HG03571 (cell line): Measurements from ENCODE around the gene PITRM1.
"Not testable (repeated sequence)": the region's sequence is repeated elsewhere in the genome, so short reads cannot be mapped to it uniquely, and the experiment has no call there.

Source experiments
- ATAC-seq: cut with Tn5 transposase; IDR thresholded peaks from one replicate; pipeline ENCODE4 v1.9.1; 2021; ENCODE audit not compliant: unreplicated experiment

Gene PITRM1

DNA sequence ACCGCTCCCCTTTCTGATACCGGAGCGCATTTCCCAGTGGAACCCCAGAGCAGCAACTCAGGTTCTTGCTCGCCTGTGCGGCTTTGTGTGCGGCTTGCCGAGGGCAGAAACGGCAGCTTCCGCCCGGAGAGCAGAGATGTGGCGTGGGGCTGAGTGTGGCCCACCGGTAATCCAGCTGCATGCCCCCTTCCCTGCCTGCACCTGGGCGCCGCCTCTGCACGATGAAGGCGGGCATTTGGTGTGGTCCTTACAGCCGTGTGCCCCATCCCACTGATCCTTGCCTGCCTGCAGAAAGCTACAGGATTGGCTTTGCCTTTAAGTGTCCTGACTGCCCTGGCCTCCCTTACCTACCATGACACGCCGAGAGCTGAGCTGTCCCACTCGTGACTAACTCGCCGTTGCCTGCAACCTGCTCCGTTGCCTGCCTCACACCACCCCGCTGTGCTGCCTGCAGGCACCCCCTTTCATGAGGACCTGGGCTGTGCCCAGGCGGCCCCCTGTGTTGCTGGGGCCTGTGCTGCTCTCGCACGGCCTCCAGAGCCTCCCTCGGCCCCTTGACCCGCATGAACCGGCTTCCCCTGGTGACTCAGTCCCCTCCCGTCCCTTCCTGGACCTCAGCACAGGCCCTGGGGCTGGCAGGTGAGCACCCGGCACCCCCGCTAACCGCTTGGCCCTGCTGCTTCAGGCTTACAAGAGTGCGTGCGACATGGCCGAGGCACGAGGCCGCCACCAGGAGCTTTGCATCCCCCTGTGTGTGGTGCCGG is 48.0 kb downstream of the PITRM1 start:
- ATAC-seq, result no peak

DNA sequence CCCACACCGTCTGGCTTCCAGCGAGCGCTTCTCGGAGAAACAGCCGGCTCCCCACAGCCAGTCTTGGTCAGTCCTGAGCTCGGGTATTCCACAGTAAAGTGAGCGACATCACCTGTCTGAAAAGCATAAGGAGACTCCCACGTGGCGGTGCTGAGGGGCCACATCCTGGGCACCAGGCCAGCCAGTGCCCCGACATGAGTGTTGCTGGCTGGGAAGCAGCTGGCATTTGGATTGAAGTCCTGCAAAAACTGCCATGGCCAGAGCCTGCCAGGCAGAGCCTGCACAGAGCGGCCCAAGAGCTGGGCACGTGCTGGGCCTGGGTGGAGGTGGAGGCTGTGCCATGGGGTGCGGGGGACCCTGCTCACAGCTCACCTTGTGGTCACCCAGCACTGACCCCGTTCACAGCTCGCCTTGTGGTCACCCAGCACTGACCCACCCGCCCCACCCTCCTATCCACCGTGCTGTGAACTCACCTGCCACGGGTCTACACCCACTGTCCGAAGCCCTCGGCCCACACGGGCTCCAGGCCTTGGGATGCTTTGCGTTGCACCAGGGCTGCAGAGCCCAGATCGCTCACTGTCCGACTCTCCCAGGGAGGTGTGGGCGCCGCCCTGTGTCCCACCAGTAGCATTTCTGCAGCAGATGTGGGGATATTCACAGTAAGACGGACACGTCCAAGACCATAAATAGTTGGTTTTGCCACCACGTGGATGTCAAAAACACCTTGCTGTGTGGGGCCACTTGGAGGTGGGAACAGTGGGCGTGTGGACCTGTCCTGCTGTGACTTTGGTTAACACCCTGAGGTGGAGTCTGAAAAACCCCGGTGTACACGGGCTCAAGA is 48.8 kb downstream of the PITRM1 start:
- no peak for ATAC-seq

DNA sequence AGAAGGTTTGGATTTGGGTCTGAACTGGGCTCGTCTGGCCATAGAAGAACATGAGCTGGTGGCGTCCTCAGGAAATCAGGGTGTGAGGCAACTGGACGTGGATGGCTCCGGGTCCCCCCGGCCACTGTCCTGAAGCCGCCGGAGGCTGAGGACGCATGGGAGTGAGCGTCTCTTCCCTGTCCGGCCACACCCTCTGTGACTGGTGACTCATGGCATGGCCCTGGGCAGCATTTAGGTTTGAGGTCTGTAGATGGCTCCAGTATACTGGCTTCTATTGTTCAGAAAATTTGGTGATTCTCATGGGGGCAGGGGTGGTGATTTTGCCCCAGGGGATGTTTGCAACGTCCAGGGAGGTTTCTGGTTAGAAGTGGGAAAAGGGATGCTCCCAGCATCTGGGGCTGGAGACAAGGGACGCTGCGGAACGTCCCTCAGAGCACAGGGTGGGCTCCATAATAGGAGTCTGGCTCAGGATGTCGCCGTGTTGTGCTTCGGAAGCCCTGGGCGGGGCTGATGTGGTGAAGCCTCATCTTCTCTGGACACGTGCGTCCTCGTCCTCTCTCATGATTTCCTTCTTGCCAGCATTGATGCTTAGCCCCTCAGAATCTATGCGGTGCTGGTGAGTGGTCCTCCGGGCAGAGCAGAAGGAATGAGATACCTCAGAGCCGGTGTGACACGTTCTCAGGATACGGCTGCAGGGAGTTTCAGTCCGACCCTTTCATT is 49.9 kb downstream of the PITRM1 start:
- ATAC-seq, result no peak

DNA sequence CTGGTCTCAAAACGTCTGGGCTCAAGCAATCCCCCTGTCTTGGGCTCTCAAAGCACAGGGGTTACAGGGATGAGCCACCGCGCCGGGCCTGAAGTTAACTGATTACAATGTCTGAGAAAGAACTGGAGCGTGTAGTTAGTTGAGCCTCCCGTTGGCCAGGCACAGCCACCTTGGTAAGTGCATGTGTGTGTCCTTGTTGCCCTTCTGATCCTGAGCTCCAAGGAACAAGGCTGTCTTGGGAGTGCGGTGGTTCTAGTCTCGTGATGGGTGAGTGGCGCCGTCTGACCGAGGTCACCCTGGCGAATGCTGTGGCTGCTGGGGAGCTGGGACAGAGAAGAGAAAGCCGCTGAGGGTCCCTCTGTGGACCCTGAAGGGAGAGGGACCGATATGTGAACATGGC is 50.5 kb downstream of the PITRM1 start:
- no peak for ATAC-seq

DNA sequence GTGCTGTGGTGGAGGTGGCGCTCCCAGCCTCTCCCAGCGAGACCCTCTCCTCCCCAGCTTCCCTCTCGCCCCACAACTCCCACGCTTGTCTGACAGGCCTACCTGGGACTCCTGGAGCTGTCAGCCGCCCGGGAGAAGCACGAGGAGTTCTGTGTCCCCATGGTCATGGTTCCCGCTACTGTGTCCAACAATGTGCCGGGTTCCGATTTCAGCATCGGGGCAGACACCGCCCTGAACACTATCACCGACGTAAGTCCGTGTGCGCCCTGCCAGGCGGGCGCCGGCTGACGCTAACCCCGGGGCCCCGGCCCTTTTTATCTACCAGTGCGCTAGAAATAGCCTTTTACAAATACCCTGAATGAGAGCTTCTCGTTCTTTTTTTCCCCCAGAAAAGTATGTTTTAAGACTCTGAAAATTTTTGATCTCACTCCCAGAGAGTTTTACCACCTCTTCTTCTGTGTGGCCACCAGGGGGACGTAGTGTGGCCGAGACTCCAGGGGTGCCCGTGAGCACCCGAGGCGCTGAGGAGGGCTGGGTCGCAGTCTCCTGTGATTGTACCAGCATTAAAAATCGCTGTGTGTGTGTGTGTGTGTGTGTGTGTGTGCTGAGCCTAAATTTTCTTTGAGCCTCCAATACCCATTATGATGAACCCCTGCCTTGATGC is 52.7 kb downstream of the PITRM1 start:
- ATAC-seq, result no peak

DNA sequence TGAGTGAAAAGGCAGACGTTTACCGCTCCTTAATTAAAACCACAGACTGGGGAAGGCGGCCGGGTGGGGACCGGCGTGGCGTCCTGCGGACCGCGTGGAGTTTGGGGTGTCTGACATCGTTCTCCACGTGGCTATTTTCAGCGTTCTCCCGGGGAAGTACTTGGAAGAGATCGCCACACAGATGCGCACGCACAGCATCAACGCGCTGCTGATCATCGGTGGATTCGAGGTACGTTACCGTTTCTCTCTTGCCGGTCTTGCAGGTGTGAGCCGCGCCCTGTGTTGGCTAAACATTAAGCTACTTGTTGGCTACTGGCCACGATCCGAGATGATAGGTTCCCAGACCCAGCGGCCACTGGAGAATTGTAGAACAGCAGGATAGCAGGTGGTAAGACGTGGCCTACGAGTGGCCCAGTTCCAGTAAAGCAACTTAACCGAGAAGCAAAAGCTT is 53.9 kb downstream of the PITRM1 start:
- ATAC-seq, result no peak

DNA sequence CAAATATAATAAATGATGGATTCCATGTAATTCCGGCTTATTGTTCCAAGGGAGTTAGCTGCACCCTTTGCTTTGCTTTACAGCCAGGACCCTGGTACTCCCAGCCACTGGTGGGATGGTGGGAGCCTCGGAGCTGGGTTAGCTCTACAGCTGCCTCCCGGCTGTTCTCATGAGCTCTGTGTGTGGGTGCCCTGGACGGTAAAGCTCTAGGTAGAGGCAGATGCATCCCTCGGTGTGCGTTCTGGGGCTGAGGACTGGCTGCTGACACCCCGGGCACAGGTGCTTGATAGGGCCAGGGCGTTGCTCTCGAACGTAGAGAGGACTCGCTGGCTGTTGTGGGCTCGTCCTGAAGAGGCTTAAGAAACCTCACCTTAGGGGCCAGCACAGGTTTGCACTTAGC is 55.1 kb downstream of the PITRM1 start:
- ATAC-seq, result no peak

DNA sequence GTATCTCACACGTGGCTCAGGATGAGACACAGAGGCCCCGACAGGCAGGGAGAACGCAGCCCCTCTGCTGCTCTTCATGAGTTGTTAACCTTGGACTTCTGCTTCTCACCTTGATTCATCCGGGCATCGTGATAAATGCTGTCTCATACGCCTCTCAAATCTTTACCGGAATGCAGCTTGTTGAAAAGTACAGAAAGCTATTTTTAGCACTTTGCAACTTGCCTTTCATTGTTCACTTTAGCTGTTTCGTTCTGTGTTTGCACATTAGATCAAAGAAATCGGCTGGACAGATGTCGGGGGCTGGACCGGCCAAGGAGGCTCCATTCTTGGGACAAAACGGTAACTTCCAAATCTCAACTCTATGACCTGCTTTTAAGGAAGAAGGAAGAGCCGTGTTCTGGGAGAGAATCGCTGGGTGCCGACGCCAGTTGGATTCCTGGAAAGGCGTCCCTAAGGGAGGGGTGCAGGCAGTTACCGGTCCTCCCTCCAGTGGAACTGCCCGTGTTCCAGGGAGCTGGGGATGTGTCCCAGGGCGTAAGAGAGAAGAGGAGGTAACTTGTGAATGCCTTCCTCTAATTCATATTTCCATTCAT is 56.0 kb downstream of the PITRM1 start:
- no peak for ATAC-seq

DNA sequence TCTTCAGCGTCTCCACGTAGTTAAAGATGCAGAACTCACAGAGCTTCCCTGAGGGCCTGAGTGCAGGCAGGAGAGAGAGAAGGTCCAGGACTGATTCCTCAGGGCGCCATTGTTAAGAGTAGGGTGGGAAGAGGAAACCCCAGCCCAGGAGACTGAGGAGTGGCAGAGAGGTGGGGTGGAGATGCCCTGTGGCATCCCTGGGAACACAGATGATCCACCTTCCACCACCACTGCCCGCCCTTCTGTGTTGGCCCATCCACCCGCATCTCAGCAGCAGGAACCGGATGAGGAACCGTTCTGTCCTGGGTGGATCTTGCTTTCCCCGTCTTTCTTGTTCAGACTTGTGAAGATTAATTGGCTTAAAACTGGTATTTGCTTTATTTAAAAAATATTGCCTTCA is 56.9 kb downstream of the PITRM1 start:
- no peak for ATAC-seq

DNA sequence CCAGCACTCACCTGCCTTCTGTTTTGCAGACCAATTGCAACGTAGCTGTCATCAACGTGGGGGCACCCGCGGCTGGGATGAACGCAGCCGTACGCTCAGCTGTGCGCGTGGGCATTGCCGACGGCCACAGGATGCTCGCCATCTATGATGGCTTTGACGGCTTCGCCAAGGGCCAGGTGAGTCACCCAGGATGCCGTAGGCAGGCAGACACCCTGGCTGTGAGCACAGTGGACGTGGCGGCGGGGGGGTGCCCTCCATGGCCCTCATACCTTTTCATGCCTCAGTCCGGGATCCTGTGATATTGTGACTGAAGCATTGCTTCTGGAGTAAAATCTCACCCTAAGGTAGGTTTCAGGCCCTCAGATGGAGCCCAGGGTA is 59.2 kb downstream of the PITRM1 start:
- no peak for ATAC-seq

DNA sequence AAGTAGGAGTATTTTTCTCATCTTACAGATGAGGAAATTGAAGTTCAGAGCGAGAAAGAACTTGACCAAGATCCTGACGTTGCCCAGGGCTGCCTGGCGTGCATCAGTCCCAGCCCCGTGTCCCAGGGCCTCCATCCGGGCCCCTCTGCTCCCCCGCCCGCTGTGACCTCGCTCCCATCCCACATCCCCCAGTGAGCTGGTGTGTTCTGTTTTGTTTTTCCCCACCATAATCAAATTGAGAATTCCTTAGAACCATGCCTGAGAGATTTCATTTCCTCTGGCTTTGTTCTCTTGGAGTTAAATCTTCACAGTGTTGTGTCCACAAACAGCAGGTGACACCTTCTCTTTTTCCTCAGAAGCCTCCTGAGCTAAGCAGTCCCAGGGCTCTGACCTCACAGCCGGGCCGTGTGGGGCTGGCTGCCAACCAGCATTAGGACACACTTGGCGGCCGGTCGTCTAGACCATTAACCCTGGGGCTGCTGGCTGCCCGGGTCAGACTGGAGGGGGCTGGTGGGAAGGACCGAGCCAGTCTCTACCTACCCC is 60.9 kb downstream of the PITRM1 start:
- ATAC-seq, result no peak

DNA sequence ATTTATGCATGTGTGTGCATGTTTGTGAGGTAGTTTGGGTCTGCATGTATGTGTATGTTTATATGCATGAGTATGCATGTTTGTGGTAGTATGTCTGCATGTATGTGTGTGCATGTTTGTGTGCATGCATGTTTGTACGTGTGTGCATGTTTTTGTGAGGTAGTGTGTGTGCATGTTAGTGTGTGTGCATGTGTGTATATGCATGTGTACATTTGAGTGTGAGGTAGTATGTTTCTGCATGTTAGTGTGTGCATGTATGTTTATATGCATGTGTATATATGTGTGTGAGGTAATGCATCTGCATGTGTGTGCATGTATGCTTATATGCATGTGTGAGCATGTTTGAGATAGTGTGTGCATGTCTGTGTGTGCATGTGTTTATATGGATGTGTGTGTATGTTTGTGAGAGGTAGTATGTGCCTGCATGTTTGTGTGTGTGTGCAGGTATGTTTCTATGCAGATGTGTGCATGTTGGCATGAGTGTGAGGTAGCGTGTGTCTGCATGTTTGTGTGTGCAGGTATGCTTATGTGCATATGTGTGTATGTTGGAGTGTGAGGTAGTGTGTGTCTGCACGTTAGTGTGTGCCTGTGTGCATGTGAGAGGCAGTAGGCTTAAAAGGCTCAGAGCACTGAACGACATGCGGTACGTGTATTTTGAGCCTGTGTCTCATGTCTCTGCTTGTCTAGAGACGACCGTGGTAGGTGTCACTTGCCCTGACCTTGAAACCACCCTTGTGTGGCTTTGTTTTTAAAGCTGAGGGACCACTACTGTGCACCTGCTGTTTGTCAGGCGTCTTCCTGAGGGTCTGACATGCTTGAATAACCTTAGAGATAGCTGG is 61.6 kb downstream of the PITRM1 start:
- ATAC-seq, result no peak

DNA sequence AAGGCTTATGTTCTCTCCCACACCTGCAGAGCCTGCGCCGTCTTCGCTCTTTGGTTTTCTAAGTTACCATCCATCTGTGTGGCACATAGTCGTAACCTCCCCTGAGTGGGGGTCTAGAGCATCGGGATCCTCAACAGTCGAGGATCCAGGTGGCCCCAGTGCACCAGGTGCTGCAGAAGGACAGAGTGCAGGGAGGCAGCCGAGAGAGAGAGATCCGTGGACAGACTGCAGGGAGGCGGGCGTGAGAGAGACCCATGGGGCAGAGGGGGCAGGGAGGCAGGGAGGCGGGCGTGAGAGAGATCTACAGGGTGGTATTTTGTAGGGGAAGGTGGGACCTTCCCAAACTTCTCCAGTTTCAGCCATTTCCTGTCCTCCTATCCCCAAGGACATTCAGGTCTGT is 62.9 kb downstream of the PITRM1 start:
- ATAC-seq, result no peak

DNA sequence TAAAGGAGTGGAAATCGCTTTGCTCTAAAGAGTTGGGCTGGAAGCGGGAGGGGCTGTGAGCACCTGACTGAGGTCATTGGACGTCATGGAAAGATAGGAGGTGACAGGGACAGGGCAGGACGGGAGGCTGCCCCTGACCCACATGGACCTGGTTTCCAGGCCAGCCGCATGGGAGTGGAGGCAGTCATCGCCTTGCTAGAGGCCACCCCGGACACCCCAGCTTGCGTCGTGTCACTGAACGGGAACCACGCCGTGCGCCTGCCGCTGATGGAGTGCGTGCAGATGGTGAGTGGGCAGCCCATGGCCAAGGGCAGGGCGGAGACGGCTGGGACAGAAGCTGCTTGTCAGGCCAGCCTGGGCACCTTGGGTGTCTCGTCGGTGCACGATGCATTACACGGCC is 63.4 kb downstream of the PITRM1 start:
- no peak for ATAC-seq

DNA sequence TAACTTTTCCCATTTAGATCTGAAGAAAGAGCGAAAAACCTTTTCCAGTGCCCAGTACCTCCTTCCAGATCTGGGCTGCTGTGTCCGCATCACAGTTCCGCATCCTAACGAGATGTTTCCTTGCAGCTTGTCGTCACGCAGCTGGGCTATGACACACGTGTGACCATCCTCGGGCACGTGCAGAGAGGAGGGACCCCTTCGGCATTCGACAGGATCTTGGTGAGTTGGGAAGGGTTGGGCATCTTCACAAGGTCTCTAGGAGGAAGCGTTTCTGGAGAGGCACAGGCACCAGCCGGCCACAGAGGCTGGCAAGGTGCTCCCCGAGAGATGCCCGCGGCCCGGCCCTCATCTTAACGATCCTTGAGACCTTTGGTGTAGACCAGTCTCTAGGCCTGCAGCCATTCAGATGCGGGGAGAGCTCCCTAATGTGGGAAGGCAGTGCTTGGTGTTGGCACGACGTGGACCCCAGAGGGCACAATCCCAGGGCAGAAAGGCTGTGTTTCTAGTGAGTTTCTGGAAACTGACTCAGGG is 63.9 kb downstream of the PITRM1 start:
- no peak for ATAC-seq

DNA sequence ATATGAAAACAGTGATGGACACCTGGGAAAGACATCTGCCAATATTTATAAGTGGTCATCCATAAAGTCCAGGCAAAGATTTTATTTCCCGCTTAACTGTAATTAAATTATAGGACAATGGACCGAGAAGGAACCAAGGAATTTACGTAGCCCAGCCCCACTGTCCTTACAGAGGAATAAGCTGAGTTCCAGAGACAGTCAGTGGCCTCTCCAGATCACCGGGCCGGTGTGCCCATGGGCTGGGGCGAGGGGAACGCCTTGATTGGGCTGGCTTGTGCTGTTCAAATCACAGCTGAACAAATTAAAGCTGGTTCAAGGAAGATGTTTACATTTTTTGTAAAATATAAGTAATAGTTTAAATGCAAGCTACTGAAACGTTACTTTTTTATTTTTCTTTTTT is 64.5 kb downstream of the PITRM1 start:
- no peak for ATAC-seq

DNA sequence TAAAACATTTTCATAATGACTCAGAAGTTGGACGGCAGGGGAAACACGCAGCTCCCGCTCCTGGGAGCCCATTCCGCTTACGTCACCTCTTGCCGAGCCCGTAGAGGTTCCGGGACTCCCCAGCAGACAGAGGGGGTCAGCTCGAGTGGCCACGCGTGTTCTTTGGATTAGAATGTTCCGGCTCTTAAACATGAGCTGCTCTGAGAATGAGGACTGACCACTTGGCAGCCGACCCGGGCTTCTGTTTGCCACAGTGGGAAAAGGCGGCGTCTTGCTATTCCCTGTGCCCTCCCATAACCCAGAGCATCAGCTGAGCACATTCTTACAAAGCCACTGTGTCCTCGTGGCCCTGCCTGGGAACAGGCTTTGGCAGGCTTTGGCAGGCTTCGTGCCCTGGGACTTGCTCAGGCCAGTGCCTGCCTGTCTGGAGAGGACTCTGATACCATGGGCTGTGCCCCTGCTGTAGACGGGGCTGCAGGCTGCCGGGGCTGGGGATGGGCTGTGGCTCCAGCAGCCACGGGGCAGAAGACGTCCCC is 65.1 kb downstream of the PITRM1 start:
- no peak for ATAC-seq

DNA sequence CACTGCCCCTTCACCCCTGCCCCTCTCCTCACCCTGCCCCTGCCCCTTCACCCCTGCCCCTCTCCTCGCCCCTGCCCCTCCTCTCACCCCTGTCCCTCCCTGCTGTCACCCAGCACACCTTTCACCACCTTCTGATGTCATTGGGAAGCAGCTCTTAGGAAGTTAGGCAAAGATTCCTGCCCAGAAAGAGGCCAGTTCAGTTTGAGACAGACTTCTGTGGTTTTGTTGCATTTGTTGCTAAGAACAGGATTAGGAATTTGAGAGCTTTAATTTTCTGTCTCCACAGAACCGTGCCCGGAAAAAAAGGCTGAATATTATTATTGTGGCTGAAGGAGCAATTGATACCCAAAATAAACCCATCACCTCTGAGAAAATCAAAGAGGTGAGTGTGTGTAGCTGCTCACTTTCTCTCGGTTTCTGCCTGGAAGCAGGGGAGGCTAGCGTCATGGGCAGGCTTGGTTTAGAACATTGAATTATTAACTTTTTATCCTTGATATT is 65.6 kb downstream of the PITRM1 start:
- ATAC-seq, result no peak

DNA sequence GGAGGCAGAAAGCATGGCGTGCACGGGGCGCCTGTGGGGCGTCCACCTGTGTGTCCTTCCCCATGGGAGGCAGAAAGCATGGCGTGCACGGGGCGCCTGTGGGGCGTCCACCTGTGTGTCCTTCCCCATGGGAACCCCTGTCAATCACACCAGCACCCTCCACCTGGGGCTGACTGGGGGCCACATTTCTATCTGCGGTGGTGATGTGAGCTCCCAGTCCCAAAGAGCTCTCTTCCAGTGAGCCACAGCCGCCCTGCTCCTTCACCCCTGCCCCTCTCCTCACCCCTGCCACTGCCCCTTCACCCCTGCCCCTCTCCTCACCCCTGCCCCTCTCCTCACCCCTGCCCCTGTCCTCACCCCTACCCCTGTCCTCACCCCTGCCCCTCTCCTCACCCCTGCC is 66.3 kb downstream of the PITRM1 start:
- not testable (repeated sequence) for ATAC-seq
